Prostate gland (tissue), 2 donors: Measurements from ENCODE around the gene CAPSL. TPM values are rescaled to one million over a fixed set of nuclear protein-coding genes. Genes with fewer than 3 reads are reported as not detected.

Experiments used
- DNase-seq: peaks from one replicate; pipeline ENCODE4 v3.0.0-alpha.2; 2019; ENCODE audit warnings: low spot score
- H3K27ac ChIP-seq, 2 donors: fragments of 200-600 bp; sonication (generic); 2 replicates each; pipeline ENCODE4 v1.5.1; 2017 to 2019
- H3K27me3 ChIP-seq: fragments of 200-600 bp; sonication (generic); replicated peaks from 2 replicates; pipeline ENCODE4 v1.5.1; 2019; ENCODE audit not compliant: insufficient read depth
- H3K36me3 ChIP-seq, 2 donors: fragments of 200-600 bp; sonication (generic); 1 replicate in 1 of 2; 2 replicates in 1 of 2; pipeline versions ENCODE4 v1.5.1 to v1.8.1; 2017 to 2019
- H3K4me1 ChIP-seq: fragments of 200-600 bp; sonication (generic); replicated peaks from 2 replicates; pipeline ENCODE4 v1.5.1; 2019
- H3K4me3 ChIP-seq, 2 donors: fragments of 200-600 bp; sonication (generic); 2 replicates each; pipeline ENCODE4 v1.5.1; 2017 to 2019
- H3K9me3 ChIP-seq: fragments of 200-600 bp; sonication (generic); 2 replicates; pipeline ENCODE4 v1.5.1; 2017
- POLR2A ChIP-seq: fragments of 450-650 bp; IDR thresholded peaks from one replicate; pipeline ENCODE4 v1.6.1; 2016; ENCODE audit warnings: antibody characterized with exemption, mild to moderate bottlenecking
- POLR2AphosphoS5 ChIP-seq: sonication (generic); formaldehyde crosslinking; IDR thresholded peaks from one replicate; pipeline ENCODE4 v1.6.1; 2017; ENCODE audit warnings: antibody characterized with exemption
- WGBS: methylation state at CpG from one replicate; pipeline ENCODE4 v1.1.5; 2018; 5-methylcytosine and 5-hydroxymethylcytosine counted together
- intact Hi-C: fragments of 100-400 bp; cut with DNase I; formaldehyde crosslinking; loops from one replicate; pipeline ENCODE4 v1.14.2; 2022
- total RNA-seq, 2 donors: library from RNA; depleted of rRNA; stranded (reverse); fragments of >200 nt; gene quantifications; one replicate each; pipeline ENCODE4 v1.1.0, GENCODE V29; 2016
- TF ChIP-seq, protein P1 (sequence below), 4 experiments: fragments of 200-600 bp in 2 of 4; fragments of 450-650 bp in 2 of 4; sonication (generic) in 2 of 4; IDR thresholded peaks; 1 replicate in 3 of 4; 2 replicates in 1 of 4; pipeline ENCODE4 v1.5.1; 2016 to 2019; ENCODE audit warnings: antibody characterized with exemption in 4 of 4, mild to moderate bottlenecking in 2 of 4, moderate library complexity in 2 of 4

Gene CAPSL
- total RNA-seq, 2 donors from 2014 or later = not detected

DNA sequence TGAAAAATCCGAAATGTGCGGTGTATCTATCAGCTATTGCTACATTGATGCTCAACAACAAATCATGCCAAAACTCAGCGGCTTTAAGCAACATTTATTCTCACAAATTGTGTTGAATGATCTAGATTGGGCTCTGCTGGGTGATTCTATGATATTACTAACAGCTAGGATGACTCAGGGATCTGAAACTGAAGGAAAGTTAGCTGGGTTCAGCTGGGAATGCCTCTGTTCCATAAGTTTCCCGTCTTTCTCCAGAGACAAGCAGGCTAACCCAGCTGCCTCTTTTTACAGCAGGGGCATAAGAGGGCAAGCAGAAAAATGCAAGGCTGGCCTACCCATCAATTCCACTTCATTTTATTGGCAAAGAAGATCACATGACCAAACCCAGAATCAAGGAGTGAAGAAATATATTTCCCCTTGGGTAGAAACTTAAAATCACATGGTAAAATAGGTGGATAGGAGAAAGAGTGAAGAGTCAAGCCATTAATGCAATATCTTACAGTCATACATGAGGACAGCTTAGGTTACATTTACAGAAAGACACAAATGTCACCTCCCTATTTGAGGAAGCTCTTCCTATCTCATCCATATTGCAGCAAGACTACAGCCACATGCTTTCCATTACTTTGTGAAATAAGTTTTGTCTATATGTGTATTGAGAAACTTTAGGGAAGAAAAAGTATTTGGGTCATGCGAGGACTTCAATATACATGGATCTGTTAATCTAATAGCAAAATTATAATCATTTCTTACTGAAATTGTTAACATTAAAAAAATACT lies 50.9 kb downstream of the CAPSL start:
- no peak for DNase-seq
- H3K27ac ChIP-seq = no peak overlapping the region
- 73% methylated on average over 5 of the region's 5 CpGs for WGBS
- no peak overlapping the region for H3K4me3 ChIP-seq
- no peaks in the 10 kb centered on the region for H3K36me3 ChIP-seq
- TF ChIP-seq, protein P1, sequence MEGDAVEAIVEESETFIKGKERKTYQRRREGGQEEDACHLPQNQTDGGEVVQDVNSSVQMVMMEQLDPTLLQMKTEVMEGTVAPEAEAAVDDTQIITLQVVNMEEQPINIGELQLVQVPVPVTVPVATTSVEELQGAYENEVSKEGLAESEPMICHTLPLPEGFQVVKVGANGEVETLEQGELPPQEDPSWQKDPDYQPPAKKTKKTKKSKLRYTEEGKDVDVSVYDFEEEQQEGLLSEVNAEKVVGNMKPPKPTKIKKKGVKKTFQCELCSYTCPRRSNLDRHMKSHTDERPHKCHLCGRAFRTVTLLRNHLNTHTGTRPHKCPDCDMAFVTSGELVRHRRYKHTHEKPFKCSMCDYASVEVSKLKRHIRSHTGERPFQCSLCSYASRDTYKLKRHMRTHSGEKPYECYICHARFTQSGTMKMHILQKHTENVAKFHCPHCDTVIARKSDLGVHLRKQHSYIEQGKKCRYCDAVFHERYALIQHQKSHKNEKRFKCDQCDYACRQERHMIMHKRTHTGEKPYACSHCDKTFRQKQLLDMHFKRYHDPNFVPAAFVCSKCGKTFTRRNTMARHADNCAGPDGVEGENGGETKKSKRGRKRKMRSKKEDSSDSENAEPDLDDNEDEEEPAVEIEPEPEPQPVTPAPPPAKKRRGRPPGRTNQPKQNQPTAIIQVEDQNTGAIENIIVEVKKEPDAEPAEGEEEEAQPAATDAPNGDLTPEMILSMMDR (IDR thresholded peaks at IDR 0.05) = no peak
- no peak for TF ChIP-seq POLR2AphosphoS5
- TF ChIP-seq POLR2A = no peak
- intact Hi-C loops = no loop called here
- no peaks in the 10 kb centered on the region for H3K27me3 ChIP-seq
- H3K9me3 ChIP-seq = no peaks in the 10 kb centered on the region
- no peaks in the 10 kb centered on the region for H3K4me1 ChIP-seq

DNA sequence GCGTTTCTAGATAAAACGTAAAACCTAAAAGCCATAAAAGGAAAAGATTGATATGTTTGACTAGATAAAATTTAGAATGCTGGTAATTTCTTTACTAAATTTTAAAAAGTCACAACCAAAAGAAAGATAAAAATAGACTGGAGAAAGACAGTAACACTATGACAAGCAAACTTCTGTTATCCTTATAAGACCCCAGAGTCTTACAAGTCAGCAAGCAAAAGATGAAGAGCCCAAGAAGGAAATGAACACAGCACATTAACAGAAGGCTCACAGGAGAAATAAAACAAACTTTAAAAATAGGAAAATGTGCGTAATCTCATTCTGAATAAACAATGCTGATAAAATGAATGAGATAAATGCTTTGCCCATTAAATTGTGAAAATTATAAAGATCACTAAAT lies 52.0 kb downstream of the CAPSL start:
- Histone ChIP-seq H3K27ac (no peak overlapping the region), H3K9me3 (no peaks in the 10 kb centered on the region), H3K4me3 (no peak overlapping the region), H3K4me1 (no peaks in the 10 kb centered on the region), H3K27me3 (no peaks in the 10 kb centered on the region), H3K36me3 (no peaks in the 10 kb centered on the region)
- DNase-seq = no peak
- TF ChIP-seq POLR2A (no peak), POLR2AphosphoS5 (no peak)
- TF ChIP-seq, protein P1 (IDR thresholded peaks at IDR 0.05) = no peak
- WGBS = 82% methylated on average over 3 of the region's 3 CpGs
- intact Hi-C loops = no loop called here

DNA sequence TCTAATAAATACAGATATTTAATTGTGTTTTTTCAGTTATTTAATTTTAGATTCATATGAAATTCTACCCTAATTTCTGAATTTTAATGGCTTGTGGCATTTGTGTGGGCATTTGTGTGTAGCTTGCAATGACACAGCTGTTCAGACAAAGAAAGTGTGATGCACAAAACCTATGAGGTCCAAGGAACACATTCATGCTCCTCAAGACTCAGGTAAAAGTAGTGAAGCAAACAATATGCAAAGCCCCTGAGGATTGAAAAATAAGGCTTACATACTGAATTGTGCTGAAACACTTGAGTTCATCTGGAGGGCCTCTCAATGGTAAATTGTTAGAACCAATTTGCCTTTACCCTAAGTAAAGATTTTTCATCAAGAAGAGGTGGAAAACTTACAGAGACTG lies 53.6 kb downstream of the CAPSL start:
- H3K9me3 ChIP-seq = no peaks in the 10 kb centered on the region
- intact Hi-C loops = no loop called here
- DNase-seq = no peak
- H3K27ac ChIP-seq = no peak overlapping the region
- H3K27me3 ChIP-seq = no peaks in the 10 kb centered on the region
- H3K4me1 ChIP-seq = no peaks in the 10 kb centered on the region
- no peak overlapping the region for H3K4me3 ChIP-seq
- no peaks in the 10 kb centered on the region for H3K36me3 ChIP-seq
- TF ChIP-seq, protein P1 (IDR thresholded peaks at IDR 0.05) = no peak
- TF ChIP-seq POLR2A (no peak), POLR2AphosphoS5 (no peak)

DNA sequence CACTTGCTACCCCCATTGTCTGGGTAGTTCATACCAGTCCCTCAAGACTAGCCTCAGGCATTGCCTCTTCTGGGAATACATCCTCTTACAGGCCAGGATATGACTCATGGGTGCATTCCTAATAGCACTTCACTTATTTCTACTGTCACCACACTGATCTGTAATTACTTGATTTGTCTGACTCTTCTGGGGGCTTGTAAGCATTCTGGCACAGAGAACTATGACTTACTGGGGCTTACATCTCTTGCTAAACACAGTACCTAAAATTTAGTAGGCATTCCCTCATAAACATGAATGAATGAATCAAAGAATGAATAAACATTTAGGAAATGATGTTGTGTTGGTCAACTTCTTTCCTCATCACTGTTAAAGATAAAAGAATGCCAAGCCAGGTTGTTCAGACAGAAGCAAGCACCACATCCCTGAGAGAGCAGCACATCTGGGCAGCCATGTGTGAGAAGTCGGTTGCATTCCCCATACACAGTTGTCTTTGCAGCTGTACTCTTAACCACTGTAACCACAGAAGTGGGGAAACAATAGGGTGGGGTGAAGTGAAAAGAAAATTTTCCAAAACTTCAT lies 54.1 kb downstream of the CAPSL start:
- 85% methylated on average over 1 of the region's 1 CpG for WGBS
- intact Hi-C loops = no loop called here
- Histone ChIP-seq H3K27me3 (no peaks in the 10 kb centered on the region), H3K27ac (no peak overlapping the region), H3K36me3 (no peaks in the 10 kb centered on the region), H3K9me3 (no peaks in the 10 kb centered on the region), H3K4me3 (no peak overlapping the region), H3K4me1 (no peaks in the 10 kb centered on the region)
- DNase-seq = no peak
- TF ChIP-seq POLR2AphosphoS5 (no peak), POLR2A (no peak)
- TF ChIP-seq, protein P1 (IDR thresholded peaks at IDR 0.05) = no peak

DNA sequence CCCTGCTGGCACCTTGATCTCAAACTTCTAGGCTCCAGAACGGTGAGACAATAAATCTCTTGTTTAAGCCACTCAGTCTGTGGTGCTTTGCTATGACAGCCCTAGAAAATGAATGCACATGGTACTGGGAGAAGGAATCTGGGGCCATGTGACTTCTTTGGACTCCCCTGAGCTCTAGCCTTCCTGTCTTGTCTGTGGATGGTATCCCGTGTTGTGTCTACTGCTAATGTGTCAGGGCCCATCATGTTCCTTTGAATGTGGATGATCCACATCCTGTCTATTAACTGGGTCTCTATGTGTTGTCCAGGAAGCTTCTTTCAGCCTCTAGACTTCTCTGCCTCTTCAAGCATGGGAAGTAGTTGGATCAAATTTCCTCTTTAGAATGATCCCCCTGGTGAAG lies 56.7 kb downstream of the CAPSL start:
- TF ChIP-seq POLR2A (no peak), POLR2AphosphoS5 (no peak)
- TF ChIP-seq, protein P1 (IDR thresholded peaks at IDR 0.05) = no peak
- intact Hi-C loops = no loop called here
- Histone ChIP-seq H3K4me3 (no peak overlapping the region), H3K4me1 (no peaks in the 10 kb centered on the region), H3K27me3 (no peaks in the 10 kb centered on the region), H3K27ac (no peak overlapping the region), H3K9me3 (no peaks in the 10 kb centered on the region), H3K36me3 (no peaks in the 10 kb centered on the region)
- 79% methylated on average over 2 of the region's 2 CpGs for WGBS
- no peak for DNase-seq
